ENCODE measurements around the gene GPC6. TPM values are rescaled to one million over a fixed set of nuclear protein-coding genes. Genes with fewer than 3 reads are reported as not detected.

Gene GPC6
- total and polyA plus RNA-seq, 9 of the 15 experiments (the other 6 are each of a cell fraction or from before 2014, with no cell fraction given) = under 0.01 to 0.20 (median 0.01) TPM; not detected in 4

DNA sequence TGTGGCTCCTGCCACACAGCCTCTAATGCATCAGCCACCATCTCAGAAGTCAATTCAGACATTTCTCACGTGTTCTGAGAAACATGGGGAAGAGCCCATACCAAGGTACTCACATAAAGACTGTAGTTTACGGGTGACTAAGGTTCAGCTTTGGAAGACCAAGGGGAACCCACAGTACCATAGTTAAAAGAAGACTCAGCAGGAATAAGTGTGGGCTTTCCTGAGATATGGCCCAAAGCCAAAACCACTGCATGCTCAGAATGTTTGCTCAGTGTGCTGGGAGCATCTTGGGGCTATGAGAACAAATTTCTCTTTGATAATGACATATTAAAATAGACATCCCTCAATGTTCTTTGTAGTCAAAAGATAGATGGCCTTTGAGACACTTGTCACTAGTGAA lies 969.1 kb downstream of the GPC6 start (continued):
- no peak for TF ChIP-seq TAF1 (IDR thresholded peaks at IDR 0.05; ENCODE audit: control insufficient read depth, extremely low read depth, insufficient read depth, low read length, severe bottlenecking)

DNA sequence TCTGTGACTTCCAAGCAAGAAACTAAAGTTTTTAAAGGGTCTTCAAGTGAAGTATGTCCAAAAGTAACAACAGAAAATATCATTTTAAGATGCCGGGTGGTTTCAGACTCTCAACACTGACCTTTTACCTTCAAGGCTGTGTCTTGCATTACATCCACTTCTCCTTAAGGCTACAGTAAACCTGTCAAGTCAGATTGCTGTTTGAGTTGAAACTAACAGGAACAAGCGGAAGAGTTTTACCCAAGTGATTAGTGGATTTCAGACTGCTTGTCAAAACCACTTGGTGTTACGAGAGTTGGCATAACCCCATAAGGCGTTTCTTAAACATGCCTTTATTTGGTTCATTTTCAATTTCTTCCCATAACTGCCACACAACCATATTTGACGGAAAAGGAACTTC lies 969.8 kb downstream of the GPC6 start:
- no peaks in the 10 kb centered on the region for H3K36me3 ChIP-seq (ENCODE audit: control insufficient read depth, insufficient read depth, low read length)
- no peaks in the 10 kb centered on the region for H3K79me2 ChIP-seq (ENCODE audit: control insufficient read depth, insufficient read depth, low read length)
- no peaks in the 10 kb centered on the region for H4K20me1 ChIP-seq (replicated peaks; ENCODE audit: control insufficient read depth, insufficient read depth, low read length)
- ChIA-PET CTCF (ENCODE audit: low intra/inter-chr PET ratio) (no interaction called here), POLR2A (no interaction called here)
- WGBS (ENCODE audit: insufficient coverage, low coverage, missing lambda C conversion rate) = 2% methylated on average over 5 of the region's 5 CpGs
- intact Hi-C loops (cut with micrococcal nuclease) (no loop called here), in situ Hi-C loops (cut with MboI) (no loop called here)
- no peak for DNase-seq (ENCODE audit: extremely low read depth in 1 of 4, low spot score in 3 of 4)
- no peak for ATAC-seq
- no peak overlapping the region for H3K9ac ChIP-seq (ENCODE audit: insufficient read depth in 1 of 2, low read depth in 2 of 2, low read length in 2 of 2)
- H3K9me3 ChIP-seq (replicated peaks; ENCODE audit: control insufficient read depth, insufficient read depth, low read depth, low read length) = no peaks in the 10 kb centered on the region
- H3K27ac ChIP-seq (ENCODE audit: extremely low read depth, low read depth, low read length) = no peak overlapping the region
- H3K4me1 ChIP-seq (replicated peaks in 1 of 2; ENCODE audit: control insufficient read depth in 2 of 2, insufficient read depth in 2 of 2, low read length in 2 of 2) = no peaks in the 10 kb centered on the region
- no peaks in the 10 kb centered on the region for H3K9me1 ChIP-seq (ENCODE audit: control insufficient read depth, insufficient read depth, low read length)
- H3K4me2 ChIP-seq (ENCODE audit: insufficient read depth, low read length) = no peak overlapping the region
- FAIRE-seq = no peak
- H3K4me3 ChIP-seq = no peak overlapping the region
- H2AFZ ChIP-seq (ENCODE audit: low read depth, low read length) = no peak overlapping the region
- BruUV-seq (replicated peaks) = no TSS peak
- no peaks in the 10 kb centered on the region for H3K27me3 ChIP-seq (ENCODE audit: control insufficient read depth in 2 of 2, insufficient read depth in 2 of 2, low read length in 2 of 2)
- no peak for TF ChIP-seq ARID2 (IDR thresholded peaks at IDR 0.05)
- TF ChIP-seq, protein P1, sequence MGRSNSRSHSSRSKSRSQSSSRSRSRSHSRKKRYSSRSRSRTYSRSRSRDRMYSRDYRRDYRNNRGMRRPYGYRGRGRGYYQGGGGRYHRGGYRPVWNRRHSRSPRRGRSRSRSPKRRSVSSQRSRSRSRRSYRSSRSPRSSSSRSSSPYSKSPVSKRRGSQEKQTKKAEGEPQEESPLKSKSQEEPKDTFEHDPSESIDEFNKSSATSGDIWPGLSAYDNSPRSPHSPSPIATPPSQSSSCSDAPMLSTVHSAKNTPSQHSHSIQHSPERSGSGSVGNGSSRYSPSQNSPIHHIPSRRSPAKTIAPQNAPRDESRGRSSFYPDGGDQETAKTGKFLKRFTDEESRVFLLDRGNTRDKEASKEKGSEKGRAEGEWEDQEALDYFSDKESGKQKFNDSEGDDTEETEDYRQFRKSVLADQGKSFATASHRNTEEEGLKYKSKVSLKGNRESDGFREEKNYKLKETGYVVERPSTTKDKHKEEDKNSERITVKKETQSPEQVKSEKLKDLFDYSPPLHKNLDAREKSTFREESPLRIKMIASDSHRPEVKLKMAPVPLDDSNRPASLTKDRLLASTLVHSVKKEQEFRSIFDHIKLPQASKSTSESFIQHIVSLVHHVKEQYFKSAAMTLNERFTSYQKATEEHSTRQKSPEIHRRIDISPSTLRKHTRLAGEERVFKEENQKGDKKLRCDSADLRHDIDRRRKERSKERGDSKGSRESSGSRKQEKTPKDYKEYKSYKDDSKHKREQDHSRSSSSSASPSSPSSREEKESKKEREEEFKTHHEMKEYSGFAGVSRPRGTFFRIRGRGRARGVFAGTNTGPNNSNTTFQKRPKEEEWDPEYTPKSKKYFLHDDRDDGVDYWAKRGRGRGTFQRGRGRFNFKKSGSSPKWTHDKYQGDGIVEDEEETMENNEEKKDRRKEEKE (IDR thresholded peaks at IDR 0.05; ENCODE audit: borderline replicate concordance in 1 of 2, control insufficient read depth in 1 of 2, low read depth in 2 of 2, low read length in 1 of 2) = no peak
- no peak for TF ChIP-seq MECOM (CRISPR knock-in tag; IDR thresholded peaks at IDR 0.05)
- TF ChIP-seq ELF4 (CRISPR knock-in tag; IDR thresholded peaks at IDR 0.05) = no peak
- no peak for TF ChIP-seq TGIF2 (CRISPR knock-in tag; IDR thresholded peaks at IDR 0.05)
- TF ChIP-seq WHSC1 (IDR thresholded peaks at IDR 0.05; ENCODE audit: low read length) = no peak
- TF ChIP-seq KLF1 (tag; IDR thresholded peaks at IDR 0.05) = no peak
- TF ChIP-seq, protein P2, sequence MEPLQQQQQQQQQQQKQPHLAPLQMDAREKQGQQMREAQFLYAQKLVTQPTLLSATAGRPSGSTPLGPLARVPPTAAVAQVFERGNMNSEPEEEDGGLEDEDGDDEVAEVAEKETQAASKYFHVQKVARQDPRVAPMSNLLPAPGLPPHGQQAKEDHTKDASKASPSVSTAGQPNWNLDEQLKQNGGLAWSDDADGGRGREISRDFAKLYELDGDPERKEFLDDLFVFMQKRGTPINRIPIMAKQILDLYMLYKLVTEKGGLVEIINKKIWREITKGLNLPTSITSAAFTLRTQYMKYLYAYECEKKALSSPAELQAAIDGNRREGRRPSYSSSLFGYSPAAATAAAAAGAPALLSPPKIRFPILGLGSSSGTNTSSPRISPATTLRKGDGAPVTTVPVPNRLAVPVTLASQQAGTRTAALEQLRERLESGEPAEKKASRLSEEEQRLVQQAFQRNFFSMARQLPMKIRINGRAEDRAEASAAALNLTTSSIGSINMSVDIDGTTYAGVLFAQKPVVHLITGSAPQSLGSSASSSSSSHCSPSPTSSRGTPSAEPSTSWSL (CRISPR knock-in tag; IDR thresholded peaks at IDR 0.05; ENCODE audit: borderline replicate concordance) = no peak
- TF ChIP-seq, protein P3, sequence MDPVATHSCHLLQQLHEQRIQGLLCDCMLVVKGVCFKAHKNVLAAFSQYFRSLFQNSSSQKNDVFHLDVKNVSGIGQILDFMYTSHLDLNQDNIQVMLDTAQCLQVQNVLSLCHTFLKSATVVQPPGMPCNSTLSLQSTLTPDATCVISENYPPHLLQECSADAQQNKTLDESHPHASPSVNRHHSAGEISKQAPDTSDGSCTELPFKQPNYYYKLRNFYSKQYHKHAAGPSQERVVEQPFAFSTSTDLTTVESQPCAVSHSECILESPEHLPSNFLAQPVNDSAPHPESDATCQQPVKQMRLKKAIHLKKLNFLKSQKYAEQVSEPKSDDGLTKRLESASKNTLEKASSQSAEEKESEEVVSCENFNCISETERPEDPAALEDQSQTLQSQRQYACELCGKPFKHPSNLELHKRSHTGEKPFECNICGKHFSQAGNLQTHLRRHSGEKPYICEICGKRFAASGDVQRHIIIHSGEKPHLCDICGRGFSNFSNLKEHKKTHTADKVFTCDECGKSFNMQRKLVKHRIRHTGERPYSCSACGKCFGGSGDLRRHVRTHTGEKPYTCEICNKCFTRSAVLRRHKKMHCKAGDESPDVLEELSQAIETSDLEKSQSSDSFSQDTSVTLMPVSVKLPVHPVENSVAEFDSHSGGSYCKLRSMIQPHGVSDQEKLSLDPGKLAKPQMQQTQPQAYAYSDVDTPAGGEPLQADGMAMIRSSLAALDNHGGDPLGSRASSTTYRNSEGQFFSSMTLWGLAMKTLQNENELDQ (CRISPR knock-in tag; IDR thresholded peaks at IDR 0.05; ENCODE audit: borderline replicate concordance) = no peak
- no peak for TF ChIP-seq NFRKB (IDR thresholded peaks at IDR 0.05; ENCODE audit: low read depth)
- TF ChIP-seq ZNF263 (CRISPR knock-in tag; IDR thresholded peaks at IDR 0.05; ENCODE audit: borderline replicate concordance) = no peak
- no peak for TF ChIP-seq MCM5 (IDR thresholded peaks at IDR 0.05; ENCODE audit: low read depth)
- no peak for TF ChIP-seq TAF9B (IDR thresholded peaks at IDR 0.05; ENCODE audit: partially characterized antibody)
- no peak for TF ChIP-seq ZNF23 (CRISPR knock-in tag; IDR thresholded peaks at IDR 0.05)
- TF ChIP-seq CHD2 (IDR thresholded peaks at IDR 0.05; ENCODE audit: low read depth, low read length) = no peak
